HepG2 (cell line): Measurements from ENCODE around the gene PGK2. TPM values are rescaled to one million over a fixed set of nuclear protein-coding genes. Genes with fewer than 3 reads are reported as not detected.

Experiments
- AHR ChIP-seq: IDR thresholded peaks from 2 replicates; pipeline ENCODE4 v1.6.1; 2018; ENCODE audit warnings: missing genetic modification reagents, missing compliant biosample characterization
- ATF3 ChIP-seq: sonication (generic); formaldehyde crosslinking; IDR thresholded peaks from 2 replicates; pipeline ENCODE4 v1.4.0; 2020; ENCODE audit warnings: missing genetic modification reagents
- ATF4 ChIP-seq, 2 experiments: fragments of 450-650 bp in 1 of 2; sonication (generic) in 1 of 2; formaldehyde crosslinking; IDR thresholded peaks; 2 replicates each; pipeline versions ENCODE4 v1.5.0 to v1.8.0; 2020 to 2022; ENCODE audit warnings: mild to moderate bottlenecking in 1 of 2, missing genetic modification reagents in 1 of 2
- ATF7-NPFF ChIP-seq: sonication (generic); formaldehyde crosslinking; IDR thresholded peaks from 2 replicates; pipeline ENCODE4 v1.8.1; 2023; ENCODE audit warnings: mild to moderate bottlenecking, low read depth, missing genetic modification reagents, moderate library complexity
- CREBL2 ChIP-seq: sonication (generic); formaldehyde crosslinking; IDR thresholded peaks from 2 replicates; pipeline ENCODE4 v1.8.1; 2023; ENCODE audit warnings: missing genetic modification reagents, mild to moderate bottlenecking, borderline replicate concordance
- ETS1 ChIP-seq: sonication (generic); formaldehyde crosslinking; IDR thresholded peaks from 2 replicates; pipeline ENCODE4 v1.4.0; 2020; ENCODE audit warnings: missing genetic modification reagents
- FLYWCH1 ChIP-seq: sonication (generic); formaldehyde crosslinking; IDR thresholded peaks from 2 replicates; pipeline ENCODE4 v1.8.1; 2023; ENCODE audit warnings: mild to moderate bottlenecking, missing genetic modification reagents
- FOXM1 ChIP-seq: sonication (generic); formaldehyde crosslinking; IDR thresholded peaks from 2 replicates; pipeline ENCODE4 v1.5.0; 2020; ENCODE audit warnings: missing genetic modification reagents
- HINFP ChIP-seq: sonication (generic); formaldehyde crosslinking; IDR thresholded peaks from 2 replicates; pipeline ENCODE4 v1.4.0; 2020; ENCODE audit warnings: low read depth, mild to moderate bottlenecking, missing genetic modification reagents
- KMT2A ChIP-seq: sonication (generic); formaldehyde crosslinking; IDR thresholded peaks from 2 replicates; pipeline ENCODE4 v1.4.0; 2020; ENCODE audit warnings: missing genetic modification reagents
- NCOA2 ChIP-seq: sonication (generic); formaldehyde crosslinking; IDR thresholded peaks from 2 replicates; pipeline ENCODE4 v1.8.0; 2022; ENCODE audit warnings: inconsistent platforms
- PHF5A ChIP-seq: IDR thresholded peaks from one replicate; pipeline ENCODE4 v1.6.1; 2018; ENCODE audit warnings: low read depth, missing genetic modification reagents; ENCODE audit not compliant: unreplicated experiment
- PRDM10 ChIP-seq: sonication (generic); formaldehyde crosslinking; IDR thresholded peaks from 2 replicates; pipeline ENCODE4 v1.4.0; 2020; ENCODE audit warnings: low read depth, missing genetic modification reagents
- PRPF4 ChIP-seq: fragments of 200-400 bp; formaldehyde crosslinking; IDR thresholded peaks from 2 replicates; pipeline ENCODE4 v1.6.1; 2016; ENCODE audit warnings: low read length, low read depth; ENCODE audit not compliant: poor library complexity, severe bottlenecking
- RFXAP ChIP-seq: sonication (generic); formaldehyde crosslinking; IDR thresholded peaks from 2 replicates; pipeline ENCODE4 v1.4.0; 2020; ENCODE audit warnings: missing genetic modification reagents, borderline replicate concordance
- RXRA ChIP-seq: sonication (generic); formaldehyde crosslinking; IDR thresholded peaks from 2 replicates; pipeline ENCODE4 v1.5.1; 2020; ENCODE audit warnings: missing genetic modification reagents
- ZFP36L2 ChIP-seq: sonication (generic); formaldehyde crosslinking; IDR thresholded peaks from 2 replicates; pipeline ENCODE4 v1.4.0; 2020; ENCODE audit warnings: missing genetic modification reagents
- ZMYM4 ChIP-seq: sonication (generic); formaldehyde crosslinking; IDR thresholded peaks from 2 replicates; pipeline ENCODE4 v1.8.1; 2023; ENCODE audit warnings: mild to moderate bottlenecking, missing genetic modification reagents
- ZNF180 ChIP-seq: sonication (generic); formaldehyde crosslinking; IDR thresholded peaks from 2 replicates; pipeline ENCODE4 v1.4.0; 2020; ENCODE audit warnings: low read depth, missing genetic modification reagents, borderline replicate concordance
- polyA plus RNA-seq, 8 experiments: library from polyadenylated mRNA; depleted of rRNA in 3 of 8; stranded (reverse) in 7 of 8; unstranded in 1 of 8; fragments of >200 nt; fragmentation: Illumina TruSeq in 4 of 8; extraction: Trizol in 4 of 8; gene quantifications; 2 replicates each; pipeline versions ENCODE4 v1.2.1 to v1.2.3, GENCODE V29; 2011 to 2016; ENCODE audit warnings: low read depth in 4 of 8, missing spikeins in 1 of 8, mixed read lengths in 1 of 8; ENCODE audit not compliant: insufficient read depth in 1 of 8
- total RNA-seq, 5 experiments: library from RNA; depleted of rRNA; stranded (reverse); fragments of >200 nt; fragmentation: Illumina TruSeq; extraction: Trizol; gene quantifications; 2 replicates each; pipeline ENCODE4 v1.2.3, GENCODE V29; 2016; ENCODE audit warnings: low read depth in 1 of 5
- TF ChIP-seq, protein P1 (sequence below): sonication (generic); formaldehyde crosslinking; IDR thresholded peaks from 2 replicates; pipeline ENCODE4 v1.8.1; 2023; ENCODE audit warnings: mild to moderate bottlenecking, moderate library complexity, missing genetic modification reagents
- TF ChIP-seq, protein P2 (sequence below): sonication (generic); formaldehyde crosslinking; IDR thresholded peaks from 2 replicates; pipeline ENCODE4 v1.5.1; 2020; ENCODE audit warnings: missing genetic modification reagents, mild to moderate bottlenecking, borderline replicate concordance

PGK2 gene
- total and polyA plus RNA-seq, 2 of the 13 experiments (the other 11 are each of a cell fraction or from before 2014, with no cell fraction given) = not detected

DNA sequence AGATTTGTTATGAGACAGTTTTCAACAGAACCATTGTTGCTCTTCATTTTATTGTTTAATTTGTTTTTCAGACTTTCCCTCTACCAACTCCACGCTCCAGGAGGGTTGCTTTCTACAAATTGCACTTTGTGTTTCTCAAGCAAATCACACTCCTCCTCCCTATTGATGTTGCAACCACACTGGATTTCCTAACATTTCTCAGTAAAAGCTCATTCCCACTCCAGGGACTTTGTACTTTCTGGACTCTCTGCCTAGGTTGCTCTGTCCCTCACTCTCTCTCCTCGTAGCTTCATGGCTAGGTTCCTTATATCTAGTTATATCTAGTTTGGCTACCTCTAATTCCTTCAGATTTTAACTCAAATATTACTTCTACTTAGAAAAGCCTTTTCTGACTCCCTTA is 20.3 kb downstream of the PGK2 start (continued):
- TF ChIP-seq PRDM10 = no peak
- no peak for TF ChIP-seq FOXM1 (CRISPR knock-in tag)
- TF ChIP-seq ATF4 (CRISPR knock-in tag; IDR thresholded peaks at IDR 0.05) = peak in 1 of 2 experiments; percentile 80; a peak in 2 of 4 replicates
- TF ChIP-seq ZMYM4 (CRISPR knock-in tag) = peak; percentile 89
- no peak for TF ChIP-seq RXRA (CRISPR knock-in tag)
- TF ChIP-seq NCOA2 (CRISPR knock-in tag) = peak; percentile 82
- no peak for TF ChIP-seq ATF7-NPFF (CRISPR knock-in tag)
- no peak for TF ChIP-seq ZFP36L2 (CRISPR knock-in tag)
- TF ChIP-seq PRPF4 = no peak
- TF ChIP-seq, protein P1, sequence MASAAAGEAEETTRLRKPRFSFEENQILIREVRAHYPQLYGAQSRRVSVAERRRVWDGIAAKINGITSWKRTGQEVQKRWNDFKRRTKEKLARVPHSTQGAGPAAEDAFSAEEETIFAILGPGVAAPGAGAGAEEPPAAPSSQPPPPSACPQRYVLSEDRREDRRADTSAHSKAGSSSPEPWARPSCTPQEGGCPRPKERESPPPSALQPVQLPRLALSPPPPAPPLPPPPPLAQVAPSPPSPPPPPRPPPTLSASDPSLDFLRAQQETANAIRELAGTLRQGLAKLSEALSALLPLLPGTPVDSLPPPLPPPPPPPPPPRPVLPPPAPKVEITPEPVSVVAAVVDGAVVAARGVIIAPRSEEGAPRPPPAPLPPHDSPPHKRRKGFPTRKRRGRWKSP (CRISPR knock-in tag) = no peak
- TF ChIP-seq ATF3 = no peak
- no peak for TF ChIP-seq HINFP (CRISPR knock-in tag)
- no peak for TF ChIP-seq PHF5A (CRISPR knock-in tag)
- TF ChIP-seq RFXAP (CRISPR knock-in tag) = no peak
- no peak for TF ChIP-seq ZNF180 (CRISPR knock-in tag)
- TF ChIP-seq CREBL2 (CRISPR knock-in tag) = no peak
- TF ChIP-seq KMT2A = no peak
- no peak for TF ChIP-seq ETS1 (CRISPR knock-in tag)
- TF ChIP-seq FLYWCH1 (CRISPR knock-in tag) = no peak
- TF ChIP-seq AHR = no peak
- TF ChIP-seq, protein P2, sequence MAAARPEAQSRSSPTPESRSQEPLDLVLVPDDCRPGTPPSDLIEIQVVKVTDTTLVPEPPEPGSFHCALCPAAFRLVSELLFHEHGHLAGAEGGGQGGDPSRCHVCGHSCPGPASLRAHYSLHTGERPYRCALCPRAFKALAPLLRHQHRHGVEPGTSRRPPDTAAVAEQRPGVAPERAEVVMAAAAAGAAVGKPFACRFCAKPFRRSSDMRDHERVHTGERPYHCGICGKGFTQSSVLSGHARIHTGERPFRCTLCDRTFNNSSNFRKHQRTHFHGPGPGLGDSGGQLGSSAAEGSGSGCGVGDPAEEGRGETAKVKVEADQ (CRISPR knock-in tag) = no peak
